GM12801 (cell line): ENCODE results near the gene GBX1.

Source experiments
- TF ChIP-seq, protein P1 (sequence below): IDR thresholded peaks from one replicate; pipeline ENCODE4 v1.5.1; 2011; ENCODE audit warnings: control low read depth; ENCODE audit not compliant: insufficient read length; ENCODE audit errors: extremely low read depth

The GBX1 gene

DNA sequence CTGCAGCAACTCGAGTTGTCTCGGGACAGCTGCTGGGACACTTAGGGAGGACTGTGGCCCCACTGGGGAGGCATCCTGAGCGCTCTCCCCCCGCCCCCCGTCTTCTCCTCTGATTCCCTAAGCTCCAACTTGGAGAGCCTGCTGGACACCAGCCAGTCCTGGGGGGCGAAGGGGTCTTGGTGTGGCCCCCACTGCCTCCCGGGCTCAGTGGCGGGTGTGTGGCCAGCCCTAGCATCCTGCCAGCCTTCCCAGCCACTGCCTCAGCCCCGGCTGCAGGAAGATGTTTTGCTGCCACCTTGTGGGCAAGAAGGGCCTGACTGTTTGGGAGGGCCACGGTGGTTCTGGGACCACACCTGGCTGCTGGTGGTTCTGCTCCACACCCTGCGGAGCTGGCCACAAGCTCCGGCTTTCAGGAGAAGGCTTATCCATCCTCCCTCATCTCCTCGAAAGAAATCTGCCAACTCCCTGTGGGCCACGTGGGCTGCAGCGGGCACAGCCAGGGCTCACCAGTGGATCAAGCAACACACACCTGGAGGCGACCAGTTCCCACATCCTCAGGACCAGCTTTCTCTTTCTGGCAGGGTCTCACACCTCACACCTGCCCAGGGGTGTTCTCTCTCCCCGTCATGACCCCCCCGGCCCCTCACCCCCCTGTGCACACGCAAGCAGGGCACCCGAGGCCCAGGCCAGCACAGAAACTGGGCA is 56.4 kb downstream of the GBX1 start:
- TF ChIP-seq, protein P1, sequence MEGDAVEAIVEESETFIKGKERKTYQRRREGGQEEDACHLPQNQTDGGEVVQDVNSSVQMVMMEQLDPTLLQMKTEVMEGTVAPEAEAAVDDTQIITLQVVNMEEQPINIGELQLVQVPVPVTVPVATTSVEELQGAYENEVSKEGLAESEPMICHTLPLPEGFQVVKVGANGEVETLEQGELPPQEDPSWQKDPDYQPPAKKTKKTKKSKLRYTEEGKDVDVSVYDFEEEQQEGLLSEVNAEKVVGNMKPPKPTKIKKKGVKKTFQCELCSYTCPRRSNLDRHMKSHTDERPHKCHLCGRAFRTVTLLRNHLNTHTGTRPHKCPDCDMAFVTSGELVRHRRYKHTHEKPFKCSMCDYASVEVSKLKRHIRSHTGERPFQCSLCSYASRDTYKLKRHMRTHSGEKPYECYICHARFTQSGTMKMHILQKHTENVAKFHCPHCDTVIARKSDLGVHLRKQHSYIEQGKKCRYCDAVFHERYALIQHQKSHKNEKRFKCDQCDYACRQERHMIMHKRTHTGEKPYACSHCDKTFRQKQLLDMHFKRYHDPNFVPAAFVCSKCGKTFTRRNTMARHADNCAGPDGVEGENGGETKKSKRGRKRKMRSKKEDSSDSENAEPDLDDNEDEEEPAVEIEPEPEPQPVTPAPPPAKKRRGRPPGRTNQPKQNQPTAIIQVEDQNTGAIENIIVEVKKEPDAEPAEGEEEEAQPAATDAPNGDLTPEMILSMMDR: peak; percentile 39

DNA sequence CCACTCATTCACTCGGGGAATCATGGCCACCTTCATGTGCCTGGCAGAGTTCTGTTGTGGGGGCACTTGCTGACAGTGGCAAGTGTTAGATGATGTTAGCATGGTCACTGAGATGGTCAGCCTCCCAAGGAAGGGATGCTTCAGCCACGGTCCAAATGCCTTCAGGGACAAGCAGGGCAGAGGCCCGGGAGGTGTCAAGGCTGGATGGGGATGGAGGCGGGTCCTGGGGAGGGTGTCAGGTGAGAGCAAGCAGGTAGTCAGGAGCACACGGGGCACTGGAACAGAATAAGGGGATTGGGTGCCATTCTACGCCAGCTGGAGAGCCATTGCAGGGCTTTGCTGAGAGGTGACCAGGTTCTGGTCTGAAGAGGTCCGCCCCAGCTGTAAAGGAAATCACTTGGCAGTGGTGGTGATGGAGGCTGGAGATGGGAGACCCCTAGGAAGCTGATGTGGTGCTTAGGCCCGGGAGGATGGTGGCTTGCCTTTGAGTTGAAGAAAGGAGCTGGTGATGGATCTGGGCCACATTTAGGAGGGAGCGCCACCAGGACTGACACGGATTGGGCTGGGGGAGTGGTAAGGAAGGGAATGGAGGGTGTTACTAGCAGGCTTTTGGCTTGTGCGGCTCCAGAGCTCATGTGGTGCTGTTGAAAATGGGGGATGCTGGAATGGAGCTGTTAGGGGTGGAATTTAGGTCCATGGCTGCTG is 57.1 kb downstream of the GBX1 start:
- TF ChIP-seq, protein P1: no peak

DNA sequence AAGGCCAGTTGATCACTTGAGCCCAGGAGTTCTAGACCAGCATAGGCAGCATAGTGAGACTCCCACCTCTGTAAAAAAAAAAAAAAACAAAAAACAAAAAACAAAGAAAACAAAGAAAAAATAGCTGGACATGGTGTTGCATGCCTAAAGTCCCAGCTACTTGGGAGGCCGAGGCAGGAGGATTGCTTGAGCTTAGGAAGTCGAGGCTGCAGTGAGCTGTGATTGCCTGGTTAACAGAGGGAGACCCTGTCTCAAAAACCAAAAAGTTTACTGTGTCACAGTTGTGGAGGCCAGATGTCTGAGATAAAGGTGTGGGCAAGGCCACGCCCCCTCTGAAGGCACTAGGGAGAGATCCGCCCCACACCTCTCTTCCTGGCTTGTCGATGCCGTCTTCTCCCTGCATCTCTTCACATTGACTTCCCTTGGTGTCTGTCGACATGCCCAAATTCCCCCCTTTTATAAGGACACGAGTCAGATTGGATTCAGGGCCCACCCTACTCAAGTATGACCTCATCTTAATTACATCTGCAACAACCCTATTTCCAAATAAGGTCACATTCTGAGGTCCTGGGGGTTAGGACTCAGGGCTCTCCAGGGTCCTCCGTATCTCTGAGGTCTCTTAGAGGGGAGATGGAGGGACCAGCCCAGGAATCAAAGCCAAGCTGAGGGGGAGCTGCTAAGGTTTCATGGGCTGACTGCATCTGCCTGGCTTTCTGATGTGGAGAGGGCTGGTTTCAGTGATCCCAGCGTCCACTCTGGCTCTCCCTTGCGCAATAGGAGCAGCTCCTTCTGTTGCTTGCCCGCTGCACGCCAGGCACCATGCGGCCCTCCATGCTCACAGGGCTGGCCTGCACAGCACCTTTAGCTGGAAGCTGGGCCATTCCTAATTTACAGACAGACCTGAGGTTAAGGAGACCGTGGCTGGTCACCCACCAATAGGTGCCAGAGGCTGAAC is 58.1 kb downstream of the GBX1 start:
- TF ChIP-seq, protein P1: no peak

DNA sequence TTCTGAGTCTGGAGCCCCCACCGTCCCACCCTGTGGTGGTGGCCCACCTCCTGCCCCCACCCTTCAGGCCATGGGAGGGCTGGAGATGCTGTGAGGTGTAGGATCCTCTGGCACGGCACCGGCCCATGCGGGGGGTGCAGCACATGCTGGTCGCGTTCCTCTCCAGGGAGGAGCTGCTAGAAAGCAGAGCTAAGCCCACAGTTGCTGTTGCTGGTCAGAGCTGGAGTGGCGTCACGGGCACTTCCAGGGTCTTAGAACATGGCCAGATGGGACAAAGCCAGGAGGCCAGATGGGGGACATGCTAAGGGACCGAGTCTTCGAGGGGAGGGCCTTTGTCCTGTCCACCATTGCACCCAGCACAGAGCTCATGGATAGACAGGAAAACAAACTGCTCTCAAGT is 59.6 kb downstream of the GBX1 start:
- TF ChIP-seq, protein P1: no peak

DNA sequence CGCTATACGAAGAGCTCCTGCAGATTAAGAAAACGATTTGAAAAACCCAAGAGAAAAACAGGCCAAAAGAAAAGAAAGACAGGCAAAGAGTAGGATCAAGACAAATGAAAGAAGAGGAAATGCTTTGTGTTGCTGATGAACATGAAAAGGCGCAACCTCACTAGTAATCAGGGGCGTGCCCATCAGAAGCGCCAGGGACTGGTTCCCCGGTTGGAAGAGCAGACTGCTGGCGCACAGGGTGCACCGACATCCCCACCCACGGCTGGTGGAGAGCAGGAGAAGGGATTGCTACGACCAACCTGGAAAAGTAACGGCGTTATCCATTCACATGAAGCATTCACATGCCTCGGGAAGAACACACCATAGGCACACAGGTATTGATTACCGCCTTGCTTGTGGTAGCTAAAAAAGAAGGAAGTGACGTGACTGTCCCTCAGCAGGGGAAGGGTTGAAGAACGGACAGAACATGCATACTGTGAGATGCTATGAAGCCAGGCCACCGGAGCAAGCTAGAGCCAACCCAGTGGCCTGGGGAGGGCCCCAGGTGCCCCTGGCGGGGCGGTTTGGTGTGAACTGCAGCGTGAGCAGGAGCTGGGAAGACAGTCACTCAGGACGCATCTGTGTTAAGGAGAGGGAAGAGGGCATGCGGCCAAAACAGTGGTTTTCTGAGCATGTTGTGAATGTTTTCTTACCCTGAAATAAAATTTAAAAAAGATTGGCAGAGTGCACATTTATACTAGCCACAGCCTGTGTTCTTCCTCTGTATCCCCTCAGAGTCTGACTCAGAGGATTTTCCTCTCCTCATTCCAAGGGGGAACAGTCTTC is 62.9 kb downstream of the GBX1 start:
- TF ChIP-seq, protein P1: no peak

DNA sequence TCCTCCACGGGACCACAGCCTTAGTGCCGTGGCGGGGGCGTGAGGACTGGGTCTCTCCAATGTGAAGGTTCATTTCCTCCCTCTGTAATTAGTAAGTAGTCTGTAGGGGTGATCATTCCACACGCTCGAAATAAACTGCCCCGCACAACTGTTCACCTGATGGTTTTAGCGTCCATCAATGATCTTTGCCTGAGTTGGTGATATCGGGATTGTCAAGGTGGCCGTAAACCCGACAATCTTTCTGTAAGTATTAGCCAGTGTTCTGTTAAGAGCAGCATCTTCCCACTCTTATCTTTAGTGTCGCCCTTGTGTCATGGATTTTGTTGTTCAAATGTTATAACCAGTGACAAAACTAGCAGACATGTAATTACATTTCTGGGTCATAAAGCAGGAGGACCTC is 63.5 kb downstream of the GBX1 start:
- TF ChIP-seq, protein P1: no peak
